IMR-90 (cell line): ENCODE results near the gene PSMB1. TPM values are rescaled to one million over a fixed set of nuclear protein-coding genes. Genes with fewer than 3 reads are reported as not detected.

ENCODE experiments used
- ATAC-seq: fragments of 200-7000 bp; cut with Tn5 transposase; 2 replicates; pipeline ENCODE4 v1.9.1; 2020; ENCODE audit warnings: low read depth, mild to moderate bottlenecking, moderate library complexity
- BruUV-seq: library from RNA; stranded (reverse); fragments of 400-500 nt; replicated peaks from 2 replicates; lab custom pipeline; 2021; lab: Mats Ljungman, UMichigan
- CTCF ChIA-PET: fragments of 300-600 bp; formaldehyde crosslinking; extraction: SDS; loops from one replicate; lab custom pipeline; 2021; ENCODE audit warnings: antibody characterized with exemption; lab: Yijun Ruan, JAX
- POLR2A ChIA-PET: fragments of 300-600 bp; sonication (Branson Sonifier 250); formaldehyde crosslinking; loops from one replicate; lab custom pipeline; 2022; ENCODE audit warnings: antibody characterized with exemption; ENCODE audit not compliant: unreplicated experiment; lab: Charles Lee
- DNase-seq: peaks from one replicate; pipeline ENCODE4 v3.0.0; 2013
- H2AFZ ChIP-seq: replicated peaks from 2 replicates; pipeline ENCODE3; 2013; ENCODE audit warnings: low read length, mild to moderate bottlenecking; ENCODE audit not compliant: poor library complexity
- H2AK5ac ChIP-seq: 2 replicates; pipeline ENCODE4 v1.6.1; 2013; ENCODE audit warnings: low read depth, low read length, inconsistent platforms
- H2AK9ac ChIP-seq: replicated peaks from 2 replicates; pipeline ENCODE3; 2013; ENCODE audit warnings: mild to moderate bottlenecking, low read depth, low read length, moderate library complexity; ENCODE audit not compliant: poor library complexity
- H2BK120ac ChIP-seq: 2 replicates; pipeline ENCODE4 v1.6.1; 2013; ENCODE audit warnings: low read depth, low read length, inconsistent platforms
- H2BK15ac ChIP-seq: 3 replicates; pipeline ENCODE4 v1.6.1; 2013; ENCODE audit warnings: low read depth, low read length, inconsistent platforms
- H2BK20ac ChIP-seq: 2 replicates; pipeline ENCODE4 v1.6.1; 2013; ENCODE audit warnings: low read depth, mild to moderate bottlenecking, inconsistent platforms, low read length, moderate library complexity
- H2BK5ac ChIP-seq: 2 replicates; pipeline ENCODE4 v1.6.1; 2013; ENCODE audit warnings: mild to moderate bottlenecking, low read depth, low read length, inconsistent platforms; ENCODE audit not compliant: poor library complexity, severe bottlenecking
- H3K14ac ChIP-seq: replicated peaks from 2 replicates; pipeline ENCODE4 v1.6.1; 2013; ENCODE audit warnings: low read depth, low read length, inconsistent platforms
- H3K18ac ChIP-seq: 2 replicates; pipeline ENCODE4 v1.6.1; 2013; ENCODE audit warnings: low read depth, low read length, control low read depth
- H3K23ac ChIP-seq: 2 replicates; pipeline ENCODE4 v1.6.1; 2013; ENCODE audit warnings: low read depth, low read length, inconsistent platforms
- H3K27ac ChIP-seq: 2 replicates; pipeline ENCODE4 v1.5.1; 2013; ENCODE audit warnings: mild to moderate bottlenecking, control low read depth, low read length; ENCODE audit not compliant: insufficient read depth
- H3K27me3 ChIP-seq: 2 replicates; pipeline ENCODE4 v1.6.1; 2013; ENCODE audit warnings: low read length; ENCODE audit not compliant: control insufficient read depth, insufficient read depth
- H3K36me3 ChIP-seq: 2 replicates; pipeline ENCODE4 v1.6.1; 2013; ENCODE audit warnings: low read length, mixed read lengths; ENCODE audit not compliant: control insufficient read depth, insufficient read depth
- H3K4ac ChIP-seq: 2 replicates; pipeline ENCODE4 v1.6.1; 2013; ENCODE audit warnings: low read depth, low read length, inconsistent platforms
- H3K4me1 ChIP-seq: 2 replicates; pipeline ENCODE4 v1.6.1; 2013; ENCODE audit warnings: low read length, mixed read lengths; ENCODE audit not compliant: control insufficient read depth, insufficient read depth
- H3K4me2 ChIP-seq: 2 replicates; pipeline ENCODE4 v1.6.1; 2013; ENCODE audit warnings: low read depth, mild to moderate bottlenecking, control low read depth, low read length, moderate library complexity
- H3K4me3 ChIP-seq: 2 replicates; pipeline ENCODE4 v1.5.1; 2013; ENCODE audit warnings: low read depth, mild to moderate bottlenecking, control low read depth, low read length, moderate library complexity; ENCODE audit not compliant: insufficient read depth
- H3K56ac ChIP-seq: 2 replicates; pipeline ENCODE4 v1.6.1; 2013; ENCODE audit warnings: low read length, inconsistent platforms; ENCODE audit not compliant: insufficient read depth; ENCODE audit errors: extremely low read depth
- H3K79me1 ChIP-seq, 2 experiments: 2 replicates each; pipeline ENCODE4 v1.6.1; 2013; ENCODE audit warnings: low read length in 2 of 2, inconsistent platforms in 1 of 2, low read depth in 1 of 2
- H3K9ac ChIP-seq: 2 replicates; pipeline ENCODE4 v1.6.1; 2013; ENCODE audit warnings: low read depth, low read length, control low read depth
- H3K9me1 ChIP-seq: 2 replicates; pipeline ENCODE4 v1.6.1; 2013; ENCODE audit warnings: low read length, inconsistent platforms; ENCODE audit not compliant: insufficient read depth
- H3K9me3 ChIP-seq: 2 replicates; pipeline ENCODE4 v1.6.1; 2013; ENCODE audit warnings: low read length; ENCODE audit not compliant: control insufficient read depth, insufficient read depth
- H4K20me1 ChIP-seq: 2 replicates; pipeline ENCODE4 v1.6.1; 2013; ENCODE audit warnings: low read length, inconsistent platforms; ENCODE audit not compliant: insufficient read depth
- H4K5ac ChIP-seq: 2 replicates; pipeline ENCODE4 v1.6.1; 2013; ENCODE audit warnings: mild to moderate bottlenecking, low read depth, low read length, control low read depth
- H4K8ac ChIP-seq, 2 experiments: 2 replicates each; pipeline ENCODE4 v1.6.1; 2013; ENCODE audit warnings: low read depth in 2 of 2, low read length in 2 of 2, control low read depth in 1 of 2, inconsistent platforms in 1 of 2
- H4K91ac ChIP-seq: 2 replicates; pipeline ENCODE4 v1.6.1; 2013; ENCODE audit warnings: low read depth, low read length, inconsistent platforms; ENCODE audit not compliant: insufficient read depth
- BHLHE40 ChIP-seq: fragments of 150-350 bp; IDR thresholded peaks from 2 replicates; pipeline ENCODE4 v1.6.1; 2016; ENCODE audit warnings: mild to moderate bottlenecking, low read depth, low read length
- CEBPB ChIP-seq: IDR thresholded peaks from 2 replicates; pipeline ENCODE4 v1.6.1; 2012; ENCODE audit warnings: low read depth, low read length, improper control_type of control experiment
- CHD1 ChIP-seq: IDR thresholded peaks from 2 replicates; pipeline ENCODE4 v1.6.1; 2012; ENCODE audit warnings: low read depth, low read length, improper control_type of control experiment
- ELK1 ChIP-seq: fragments of 150-350 bp; IDR thresholded peaks from 2 replicates; pipeline ENCODE4 v1.6.1; 2016; ENCODE audit warnings: low read depth, mild to moderate bottlenecking, low read length, moderate library complexity, borderline replicate concordance
- FOS ChIP-seq: fragments of 150-350 bp; IDR thresholded peaks from 2 replicates; pipeline ENCODE4 v1.6.1; 2016; ENCODE audit warnings: low read depth, low read length
- MAFK ChIP-seq: IDR thresholded peaks from 2 replicates; pipeline ENCODE4 v1.6.1; 2012; ENCODE audit warnings: low read depth, low read length, improper control_type of control experiment
- MAZ ChIP-seq: IDR thresholded peaks from 2 replicates; pipeline ENCODE4 v1.6.1; 2012; ENCODE audit warnings: low read depth, mild to moderate bottlenecking, low read length, improper control_type of control experiment, moderate library complexity, borderline replicate concordance
- MXI1 ChIP-seq: IDR thresholded peaks from 2 replicates; pipeline ENCODE4 v1.6.1; 2012; ENCODE audit warnings: low read depth, mild to moderate bottlenecking, low read length, moderate library complexity, borderline replicate concordance
- NFE2L2 ChIP-seq: fragments of 150-350 bp; IDR thresholded peaks from 2 replicates; pipeline ENCODE4 v1.6.1; 2016; ENCODE audit warnings: low read depth, mild to moderate bottlenecking, low read length
- POLR2A ChIP-seq: IDR thresholded peaks from 2 replicates; pipeline ENCODE4 v1.6.1; 2012; ENCODE audit warnings: mild to moderate bottlenecking, low read depth, low read length
- RFX5 ChIP-seq: IDR thresholded peaks from 2 replicates; pipeline ENCODE4 v1.8.0; 2012; ENCODE audit warnings: low read depth, mild to moderate bottlenecking, low read length, moderate library complexity
- USF2 ChIP-seq: fragments of 150-350 bp; IDR thresholded peaks from 2 replicates; pipeline ENCODE4 v1.6.1; 2017; ENCODE audit warnings: mild to moderate bottlenecking, antibody characterized with exemption, low read length, low read depth
- WGBS, 2 experiments: methylation state at CpG; one replicate each; pipeline versions ENCODE4 v1.1.5 to v1.1.7; 2013; ENCODE audit warnings: missing lambda C conversion rate in 2 of 2; ENCODE audit not compliant: insufficient read length in 1 of 2; ENCODE audit errors: extremely low coverage in 2 of 2; 5-methylcytosine and 5-hydroxymethylcytosine counted together
- dilution Hi-C: fragments of 300-500 bp; cut with HindIII; formaldehyde crosslinking; loops from one replicate; pipeline ENCODE4 v1.14.3; 2018; ENCODE audit warnings: low sequenced_read_pairs; ENCODE audit not compliant: unreplicated experiment
- in situ Hi-C: fragments of 300-500 bp; cut with MboI; formaldehyde crosslinking; loops from 3 replicates; pipeline ENCODE4 v1.14.3; 2019; ENCODE audit warnings: low sequenced_read_pairs, inconsistent platforms, mixed read lengths
- intact Hi-C: fragments of 100-400 bp; cut with micrococcal nuclease; formaldehyde crosslinking; loops from 2 replicates; pipeline ENCODE4 v1.10.0; 2022
- polyA plus RNA-seq, 3 experiments: library from polyadenylated mRNA; depleted of rRNA; stranded (reverse); fragments of >200 nt; gene quantifications; 2 replicates each; pipeline ENCODE4 v1.2.3, GENCODE V29; 2012; ENCODE audit warnings: low replicate concordance in 1 of 3
- total RNA-seq: library from RNA; depleted of rRNA; stranded (reverse); fragments of >200 nt; gene quantifications from 2 replicates; pipeline ENCODE4 v1.2.3, GENCODE V29; 2012

The PSMB1 gene
- total and polyA plus RNA-seq, 2 of the 4 experiments (the other 2 are of a cell fraction), result 450 to 508 TPM

- H4K5ac ChIP-seq, result no peak overlapping the region
- peaks cover 2 to 8% of the 10 kb centered on the region in 2 experiments; a peak in 2 of 4 replicates for H3K79me1 ChIP-seq
- H3K4me3 ChIP-seq, result no peak overlapping the region
- H3K9ac ChIP-seq, result no peak overlapping the region
- H3K18ac ChIP-seq, result no peak overlapping the region
- no peak overlapping the region for H3K4ac ChIP-seq
- in situ Hi-C loops, result no loop called here
- ChIA-PET CTCF (no interaction called here), POLR2A (no interaction called here)
- no peak for TF ChIP-seq MXI1
- TF ChIP-seq CEBPB, result no peak
- TF ChIP-seq POLR2A, result no peak
- TF ChIP-seq USF2, result no peak
- TF ChIP-seq BHLHE40, result no peak
- TF ChIP-seq RFX5, result no peak
- TF ChIP-seq ELK1, result no peak
- TF ChIP-seq MAFK, result no peak
- TF ChIP-seq CHD1, result no peak
- no peak for TF ChIP-seq FOS
- TF ChIP-seq NFE2L2, result no peak
- TF ChIP-seq MAZ, result no peak
- no peaks in the 10 kb centered on the region for H3K4me1 ChIP-seq
- intact Hi-C loops, result no loop called here
- peaks cover 23% of the 10 kb centered on the region for H3K36me3 ChIP-seq
- no peak overlapping the region for H3K23ac ChIP-seq
- H4K20me1 ChIP-seq, result no peaks in the 10 kb centered on the region
- BruUV-seq, result no TSS peak
- no peak for DNase-seq
- no peak overlapping the region for H4K8ac ChIP-seq
- H3K27ac ChIP-seq, result no peak overlapping the region
- ATAC-seq, result no peak
- H2AK9ac ChIP-seq, result peak overlapping the region; percentile 79
- H2BK120ac ChIP-seq, result no peak overlapping the region
- H2AFZ ChIP-seq, result no peak overlapping the region
- no peak overlapping the region for H2BK5ac ChIP-seq
- 100% methylated on average over 1 of the region's 4 CpGs; no CpG with 5 or more reads in 1 of the 2 experiments for WGBS, 2 experiments
- H3K9me3 ChIP-seq, result no peaks in the 10 kb centered on the region
- dilution Hi-C loops, result no loop called here
- no peak overlapping the region for H4K91ac ChIP-seq
- H3K9me1 ChIP-seq, result no peaks in the 10 kb centered on the region
- no peak overlapping the region for H3K14ac ChIP-seq
- H2AK5ac ChIP-seq, result no peak overlapping the region
- H2BK15ac ChIP-seq, result no peak overlapping the region
- no peak overlapping the region for H2BK20ac ChIP-seq
- no peaks in the 10 kb centered on the region for H3K27me3 ChIP-seq
- H3K4me2 ChIP-seq, result no peak overlapping the region
- no peak overlapping the region for H3K56ac ChIP-seq
Observed at GRCh38 chr6:170561555-170561954, 8.4 kb upstream of the PSMB1 start.
